OCI-LY1 (cell line): ENCODE results near the gene EVL.

Experiments used
- H2AFZ ChIP-seq: fragments of 200-600 bp; sonication (generic), shearing (Covaris generic); 2 replicates; pipeline ENCODE4 v1.6.0; 2014; ENCODE audit warnings: antibody characterized with exemption, mild to moderate bottlenecking, low read length
- H3F3A ChIP-seq: fragments of 200-600 bp; sonication (generic), shearing (Covaris generic); 2 replicates; pipeline ENCODE4 v1.6.0; 2014; ENCODE audit warnings: mild to moderate bottlenecking, antibody characterized with exemption, low read length, moderate library complexity; ENCODE audit not compliant: insufficient read depth
- H3K27ac ChIP-seq: fragments of 200-600 bp; sonication (generic); 2 replicates; pipeline ENCODE4 v1.5.1; 2014; ENCODE audit warnings: low read length, mixed run types, mild to moderate bottlenecking, low read depth; ENCODE audit not compliant: poor library complexity, severe bottlenecking
- H3K27me3 ChIP-seq: fragments of 200-600 bp; sonication (generic); 2 replicates; pipeline ENCODE4 v1.6.0; 2014; ENCODE audit warnings: antibody characterized with exemption, mild to moderate bottlenecking, low read length, moderate library complexity; ENCODE audit not compliant: insufficient read depth
- H3K36me3 ChIP-seq: fragments of 200-600 bp; sonication (generic); 2 replicates; pipeline ENCODE4 v1.6.1; 2014; ENCODE audit warnings: mild to moderate bottlenecking, antibody characterized with exemption, low read length, moderate library complexity, mixed read lengths; ENCODE audit not compliant: insufficient read depth
- H3K4me1 ChIP-seq: fragments of 200-600 bp; sonication (generic); 2 replicates; pipeline ENCODE4 v1.5.1; 2014; ENCODE audit warnings: mild to moderate bottlenecking, low read length, moderate library complexity; ENCODE audit not compliant: insufficient read depth, severe bottlenecking
- H3K4me2 ChIP-seq: fragments of 200-600 bp; sonication (generic), shearing (Covaris generic); 2 replicates; pipeline ENCODE4 v1.6.1; 2014; ENCODE audit warnings: low read length
- H3K4me3 ChIP-seq: fragments of 200-600 bp; sonication (generic); 2 replicates; pipeline ENCODE4 v1.5.1; 2014; ENCODE audit warnings: low read length, low read depth, mild to moderate bottlenecking, mixed read lengths; ENCODE audit not compliant: poor library complexity, severe bottlenecking
- H3K79me2 ChIP-seq: fragments of 200-600 bp; shearing (Covaris generic); 2 replicates; pipeline ENCODE4 v1.6.1; 2016; ENCODE audit warnings: mixed run types, low read length, mixed read lengths; ENCODE audit not compliant: insufficient read depth
- H3K9ac ChIP-seq: fragments of 200-600 bp; sonication (generic), shearing (Covaris generic); 2 replicates; pipeline ENCODE4 v1.6.1; 2014; ENCODE audit warnings: mild to moderate bottlenecking, low read length, mixed read lengths
- H3K9me2 ChIP-seq: fragments of 200-600 bp; sonication (generic), shearing (Covaris generic); 2 replicates; pipeline ENCODE4 v1.6.1; 2014; ENCODE audit warnings: low read depth, mild to moderate bottlenecking, low read length, mixed read lengths
- H3K9me3 ChIP-seq: fragments of 200-600 bp; shearing (Covaris generic); 2 replicates; pipeline ENCODE4 v1.6.1; 2014; ENCODE audit warnings: low read length, mixed read lengths
- H4K20me1 ChIP-seq: fragments of 200-600 bp; sonication (generic), shearing (Covaris generic); 2 replicates; pipeline ENCODE4 v1.6.0; 2016; ENCODE audit warnings: mild to moderate bottlenecking, low read length; ENCODE audit not compliant: insufficient read depth
- EZH2 ChIP-seq: fragments of 200-600 bp; sonication (generic), shearing (Covaris generic); IDR thresholded peaks from 2 replicates; pipeline ENCODE4 v1.8.0; 2017; ENCODE audit warnings: borderline replicate concordance, mixed run types, mild to moderate bottlenecking, antibody characterized with exemption, low read length, moderate library complexity, mixed read lengths
- TF ChIP-seq, protein P1 (sequence below): fragments of 200-600 bp; sonication (generic), shearing (Covaris generic); IDR thresholded peaks from 2 replicates; pipeline ENCODE4 v1.5.1; 2017; ENCODE audit warnings: mild to moderate bottlenecking, antibody characterized with exemption, low read length, moderate library complexity, mixed read lengths

EVL gene

DNA sequence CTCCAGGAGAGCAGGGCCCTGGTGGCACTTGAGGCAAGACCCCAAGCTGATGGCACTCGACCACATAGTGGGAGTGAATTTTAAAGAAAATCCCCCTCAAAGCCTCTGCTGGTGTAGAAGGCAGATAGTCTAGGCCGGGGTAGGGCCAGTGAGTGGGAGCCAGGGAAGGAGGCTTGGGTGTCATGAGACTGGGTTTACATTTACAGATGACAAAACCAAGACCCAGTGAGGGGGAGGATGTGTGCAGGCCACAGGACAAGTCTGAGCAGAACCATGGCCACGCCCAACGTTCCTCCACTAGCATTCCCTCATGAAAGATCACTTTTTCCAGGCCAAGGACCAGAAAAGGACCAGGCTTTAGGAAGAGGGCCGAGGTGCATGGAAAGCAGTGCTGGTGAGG, 42.0 kb downstream of the EVL start:
- no peaks in the 10 kb centered on the region for H3K79me2 ChIP-seq
- H3F3A ChIP-seq = no peaks in the 10 kb centered on the region
- TF ChIP-seq, protein P1, sequence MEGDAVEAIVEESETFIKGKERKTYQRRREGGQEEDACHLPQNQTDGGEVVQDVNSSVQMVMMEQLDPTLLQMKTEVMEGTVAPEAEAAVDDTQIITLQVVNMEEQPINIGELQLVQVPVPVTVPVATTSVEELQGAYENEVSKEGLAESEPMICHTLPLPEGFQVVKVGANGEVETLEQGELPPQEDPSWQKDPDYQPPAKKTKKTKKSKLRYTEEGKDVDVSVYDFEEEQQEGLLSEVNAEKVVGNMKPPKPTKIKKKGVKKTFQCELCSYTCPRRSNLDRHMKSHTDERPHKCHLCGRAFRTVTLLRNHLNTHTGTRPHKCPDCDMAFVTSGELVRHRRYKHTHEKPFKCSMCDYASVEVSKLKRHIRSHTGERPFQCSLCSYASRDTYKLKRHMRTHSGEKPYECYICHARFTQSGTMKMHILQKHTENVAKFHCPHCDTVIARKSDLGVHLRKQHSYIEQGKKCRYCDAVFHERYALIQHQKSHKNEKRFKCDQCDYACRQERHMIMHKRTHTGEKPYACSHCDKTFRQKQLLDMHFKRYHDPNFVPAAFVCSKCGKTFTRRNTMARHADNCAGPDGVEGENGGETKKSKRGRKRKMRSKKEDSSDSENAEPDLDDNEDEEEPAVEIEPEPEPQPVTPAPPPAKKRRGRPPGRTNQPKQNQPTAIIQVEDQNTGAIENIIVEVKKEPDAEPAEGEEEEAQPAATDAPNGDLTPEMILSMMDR = no peak
- TF ChIP-seq EZH2 = no peak
- no peak overlapping the region for H3K4me3 ChIP-seq
- H3K27me3 ChIP-seq = no peaks in the 10 kb centered on the region
- H4K20me1 ChIP-seq = no peaks in the 10 kb centered on the region
- no peak overlapping the region for H3K9ac ChIP-seq
- peaks cover 19% of the 10 kb centered on the region for H3K4me1 ChIP-seq
- H3K27ac ChIP-seq = no peak overlapping the region
- no peak overlapping the region for H2AFZ ChIP-seq
- no peaks in the 10 kb centered on the region for H3K9me3 ChIP-seq
- no peaks in the 10 kb centered on the region for H3K9me2 ChIP-seq
- peaks cover 5% of the 10 kb centered on the region; the same call in 1 of the 2 replicates for H3K36me3 ChIP-seq
- H3K4me2 ChIP-seq = no peak overlapping the region

DNA sequence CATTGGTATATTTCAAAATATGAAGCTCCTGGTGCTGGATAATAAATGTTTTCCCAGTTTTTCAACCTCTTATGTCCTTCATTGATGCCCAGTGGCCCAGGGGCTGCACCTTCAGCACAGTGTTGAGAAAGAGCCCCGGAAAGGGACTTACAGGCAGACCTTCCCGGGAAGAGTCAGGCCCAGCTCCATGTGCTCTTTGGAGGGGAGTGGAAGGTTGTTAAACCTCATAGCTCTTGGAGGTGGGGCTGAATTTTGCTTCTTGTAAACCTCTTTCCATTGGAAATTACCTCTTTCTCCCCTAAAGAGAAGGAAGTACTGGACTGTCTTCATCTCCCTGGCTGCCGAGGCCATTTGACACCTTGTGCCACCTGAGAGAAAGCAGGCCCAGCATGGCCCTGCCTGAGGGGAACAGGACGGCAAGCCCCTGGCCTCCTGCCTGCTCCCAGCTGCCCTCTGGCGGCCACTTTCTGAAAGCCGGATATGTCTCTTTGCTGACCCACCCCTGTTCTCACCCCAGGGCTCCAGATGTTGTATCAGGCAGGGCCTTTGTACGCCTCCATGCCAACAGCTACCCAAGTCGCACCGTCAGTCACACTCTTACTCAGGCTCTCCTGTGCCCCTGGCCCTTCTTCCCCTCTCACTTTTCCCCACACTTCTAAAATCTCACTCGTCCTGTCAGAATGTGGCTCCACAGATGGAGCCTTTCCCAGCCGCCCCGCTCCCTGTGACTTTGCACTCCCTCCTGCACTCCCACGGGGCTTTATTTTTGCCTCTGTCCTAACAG, 43.0 kb downstream of the EVL start:
- Histone ChIP-seq H3K9ac (no peak overlapping the region), H2AFZ (no peak overlapping the region), H3K27me3 (no peaks in the 10 kb centered on the region), H3K4me2 (no peak overlapping the region), H3K9me2 (no peaks in the 10 kb centered on the region), H3K27ac (no peak overlapping the region), H3K36me3 (peaks cover 5% of the 10 kb centered on the region; the same call in 1 of the 2 replicates), H3F3A (no peaks in the 10 kb centered on the region), H4K20me1 (no peaks in the 10 kb centered on the region), H3K79me2 (no peaks in the 10 kb centered on the region), H3K9me3 (no peaks in the 10 kb centered on the region), H3K4me1 (peaks cover 9% of the 10 kb centered on the region), H3K4me3 (no peak overlapping the region)
- TF ChIP-seq, protein P1 = peak; percentile 79
- TF ChIP-seq EZH2 = no peak

DNA sequence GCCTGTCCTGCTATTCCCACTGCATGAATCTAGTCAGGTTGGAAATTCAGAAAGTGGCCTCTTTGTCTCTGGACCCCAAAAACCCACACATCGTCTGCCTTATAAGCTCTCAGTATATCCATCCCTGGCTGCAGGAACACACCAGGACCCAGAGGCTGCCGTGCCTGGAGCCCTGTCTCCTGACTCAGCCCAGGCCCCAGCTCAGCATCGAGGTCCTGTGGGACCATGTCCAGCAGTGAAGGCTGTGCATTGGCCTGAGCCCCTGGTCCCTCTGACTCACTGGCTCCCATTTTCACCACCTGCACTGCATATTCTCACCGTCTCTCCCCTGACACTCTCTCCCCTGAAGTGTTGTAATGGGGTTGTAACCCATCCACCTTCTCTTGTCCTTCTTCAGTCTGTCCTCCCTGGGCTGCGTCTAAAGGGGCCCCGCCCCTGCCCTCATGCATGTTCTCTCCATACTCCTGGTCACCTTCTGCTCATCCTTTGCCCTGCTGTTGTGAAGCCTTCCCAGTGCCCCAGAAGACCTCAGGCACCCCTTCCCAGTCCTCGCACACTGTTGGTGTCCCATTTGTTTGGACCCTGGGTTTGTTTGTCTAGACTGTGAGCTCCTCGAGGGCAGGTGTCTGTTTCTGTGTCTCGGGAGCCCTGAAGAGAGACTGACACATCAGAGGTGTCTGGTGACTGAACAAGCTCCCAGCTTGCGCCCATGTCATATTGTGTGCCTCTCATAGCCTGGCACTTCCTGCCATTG, 43.8 kb downstream of the EVL start:
- Histone ChIP-seq H3F3A (no peaks in the 10 kb centered on the region), H3K9me2 (no peaks in the 10 kb centered on the region), H4K20me1 (no peaks in the 10 kb centered on the region), H3K79me2 (no peaks in the 10 kb centered on the region), H3K27me3 (no peaks in the 10 kb centered on the region), H2AFZ (no peak overlapping the region), H3K9me3 (no peaks in the 10 kb centered on the region), H3K36me3 (peaks cover 5% of the 10 kb centered on the region; the same call in 1 of the 2 replicates), H3K4me3 (no peak overlapping the region), H3K27ac (no peak overlapping the region), H3K4me2 (no peak overlapping the region), H3K4me1 (peaks cover 1% of the 10 kb centered on the region), H3K9ac (no peak overlapping the region)
- TF ChIP-seq, protein P1 = no peak
- no peak for TF ChIP-seq EZH2
